Measurements from ENCODE around the gene C9orf78.

C9orf78 gene

DNA sequence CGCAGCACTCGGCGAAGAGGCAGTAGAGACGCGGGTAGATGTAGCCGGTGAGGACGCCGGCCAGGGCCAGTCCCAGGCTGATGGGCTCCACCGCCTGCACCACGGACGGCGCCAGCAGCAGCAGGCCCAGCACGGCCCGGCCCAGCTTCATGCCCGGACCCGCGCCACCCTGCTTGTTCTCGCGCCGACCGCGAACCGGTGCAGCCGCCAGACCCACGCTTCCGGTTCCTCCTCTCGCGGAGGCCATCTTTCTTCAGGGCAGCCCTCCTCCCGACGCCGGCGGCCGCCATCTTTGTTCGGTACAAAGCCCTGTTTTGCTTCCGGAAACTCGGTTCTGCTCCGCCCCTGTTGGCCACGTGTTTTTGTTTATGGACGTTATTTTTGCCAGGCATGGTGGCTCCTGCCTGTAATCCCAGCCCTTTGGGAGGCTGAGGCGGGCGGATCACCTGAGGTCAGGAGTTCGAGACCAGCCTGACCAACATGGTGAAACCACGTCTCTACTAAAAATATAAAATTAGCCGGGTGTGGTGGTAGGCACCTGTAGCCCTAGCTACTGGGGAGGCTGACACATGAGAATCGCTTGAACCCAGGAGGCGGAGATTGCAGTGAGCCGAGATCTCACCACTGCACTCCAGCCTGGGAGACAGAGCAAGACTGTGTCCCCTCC lies 11.0 kb downstream of the C9orf78 start, which contains the start of gene TOR1A:
TSS of gene TOR1A (minus strand) at position 202 of the 667 bp plus-strand sequence. CDS start at position 151, 51 bp downstream.
- H3K9ac ChIP-seq (ENCODE audit: low read length): peak within 1 kb of the TSS; percentile 90
- H3K4me1 ChIP-seq (ENCODE audit: low read length): no peaks in the 10 kb centered on the region
- H3K79me2 ChIP-seq (ENCODE audit: low read length): peaks cover 18% of the 10 kb centered on the region
- no peaks in the 10 kb centered on the region for H4K20me1 ChIP-seq (ENCODE audit: insufficient read depth, low read length)
- peak within 1 kb of the TSS; percentile 86 for H2AFZ ChIP-seq (ENCODE audit: low read length)
- no peaks in the 10 kb centered on the region for H3K9me3 ChIP-seq (replicated peaks; ENCODE audit: insufficient read depth, low read length)
- H3K4me2 ChIP-seq (ENCODE audit: low read depth, low read length): peak within 1 kb of the TSS; percentile 85
- no peak for TF ChIP-seq EZH2phosphoT487 (IDR thresholded peaks at IDR 0.05; ENCODE audit: low read length)
- TF ChIP-seq, protein P1, sequence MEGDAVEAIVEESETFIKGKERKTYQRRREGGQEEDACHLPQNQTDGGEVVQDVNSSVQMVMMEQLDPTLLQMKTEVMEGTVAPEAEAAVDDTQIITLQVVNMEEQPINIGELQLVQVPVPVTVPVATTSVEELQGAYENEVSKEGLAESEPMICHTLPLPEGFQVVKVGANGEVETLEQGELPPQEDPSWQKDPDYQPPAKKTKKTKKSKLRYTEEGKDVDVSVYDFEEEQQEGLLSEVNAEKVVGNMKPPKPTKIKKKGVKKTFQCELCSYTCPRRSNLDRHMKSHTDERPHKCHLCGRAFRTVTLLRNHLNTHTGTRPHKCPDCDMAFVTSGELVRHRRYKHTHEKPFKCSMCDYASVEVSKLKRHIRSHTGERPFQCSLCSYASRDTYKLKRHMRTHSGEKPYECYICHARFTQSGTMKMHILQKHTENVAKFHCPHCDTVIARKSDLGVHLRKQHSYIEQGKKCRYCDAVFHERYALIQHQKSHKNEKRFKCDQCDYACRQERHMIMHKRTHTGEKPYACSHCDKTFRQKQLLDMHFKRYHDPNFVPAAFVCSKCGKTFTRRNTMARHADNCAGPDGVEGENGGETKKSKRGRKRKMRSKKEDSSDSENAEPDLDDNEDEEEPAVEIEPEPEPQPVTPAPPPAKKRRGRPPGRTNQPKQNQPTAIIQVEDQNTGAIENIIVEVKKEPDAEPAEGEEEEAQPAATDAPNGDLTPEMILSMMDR (IDR thresholded peaks at IDR 0.05; ENCODE audit: low read length): no peak
- no peak within 1 kb of the TSS for H3K27ac ChIP-seq (ENCODE audit: low read length)
- H3K9me2 ChIP-seq (replicated peaks; ENCODE audit: insufficient read depth, low read length): no peaks in the 10 kb centered on the region
- H3K36me3 ChIP-seq (replicated peaks; ENCODE audit: insufficient read depth, low read length): 0 out of 2 replicates have a peak, but pooled peaks cover 2% of the 10 kb centered on the region
- peak; percentile 92 for DNase-seq
- peak within 1 kb of the TSS; percentile 96 for H3K4me3 ChIP-seq (ENCODE audit: low read length)
- H3K27me3 ChIP-seq (replicated peaks; ENCODE audit: insufficient read depth, low read length): no peaks in the 10 kb centered on the region
- H3F3A ChIP-seq (ENCODE audit: insufficient read depth, low read length): 0 out of 2 replicates have a peak, but pooled peaks cover 6% of the 10 kb centered on the region

GRCh38 chr9:129823542-129823934 lies 11.5 kb downstream of the C9orf78 start:
- no peaks in the 10 kb centered on the region for H3K4me1 ChIP-seq (ENCODE audit: low read length)
- TF ChIP-seq, protein P1 (IDR thresholded peaks at IDR 0.05; ENCODE audit: low read length): no peak
- TF ChIP-seq EZH2phosphoT487 (IDR thresholded peaks at IDR 0.05; ENCODE audit: low read length) (no peak), EZH2 (optimal IDR thresholded peaks at IDR 0.05; ENCODE audit: low read depth, low read length) (no peak)

DNA sequence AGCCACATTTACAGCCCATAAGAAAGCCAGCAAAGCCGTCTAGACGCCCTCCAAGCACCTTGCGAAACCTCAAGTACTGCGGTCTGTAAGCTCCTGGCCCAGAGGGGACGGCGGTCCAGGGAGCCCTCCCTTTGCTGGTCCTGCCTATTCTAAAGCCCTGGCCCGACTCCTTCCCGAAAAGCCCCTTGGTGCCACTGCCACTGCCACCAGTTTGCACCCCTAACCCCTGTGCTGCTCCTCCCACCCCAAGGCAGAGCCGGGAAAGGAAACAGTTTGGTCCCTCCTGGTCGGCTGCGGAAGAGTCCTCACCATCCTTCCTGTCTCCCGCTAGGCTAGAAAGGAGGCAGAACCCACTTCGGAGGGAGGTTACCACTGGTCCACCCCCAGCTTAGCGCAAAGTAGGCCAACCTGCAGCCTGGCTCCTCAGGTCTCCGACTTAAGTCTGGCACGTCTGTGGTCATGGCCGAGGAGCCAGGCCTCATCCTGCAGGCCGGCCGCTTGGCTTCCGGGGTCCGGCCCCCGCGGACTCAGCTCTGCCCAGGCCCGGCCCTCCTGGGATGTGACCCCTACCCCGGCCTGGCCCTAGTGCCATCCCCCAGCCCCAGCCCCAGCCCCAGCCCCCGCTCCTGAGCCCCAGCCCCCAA lies 12.1 kb downstream of the C9orf78 start:
- Histone ChIP-seq H3F3A (ENCODE audit: insufficient read depth, low read length) (0 out of 2 replicates have a peak, but pooled peaks cover 6% of the 10 kb centered on the region), H3K27me3 (replicated peaks; ENCODE audit: insufficient read depth, low read length) (no peaks in the 10 kb centered on the region), H3K9me3 (replicated peaks; ENCODE audit: insufficient read depth, low read length) (no peaks in the 10 kb centered on the region), H3K36me3 (replicated peaks; ENCODE audit: insufficient read depth, low read length) (0 out of 2 replicates have a peak, but pooled peaks cover 2% of the 10 kb centered on the region), H3K4me2 (ENCODE audit: low read depth, low read length) (peak overlapping the region; percentile 85), H3K9ac (ENCODE audit: low read length) (peak overlapping the region; percentile 46; the same call in 1 of the 2 replicates), H3K4me1 (ENCODE audit: low read length) (no peaks in the 10 kb centered on the region), H3K27ac (ENCODE audit: low read length) (no peak overlapping the region), H3K79me2 (ENCODE audit: low read length) (peaks cover 18% of the 10 kb centered on the region), H4K20me1 (ENCODE audit: insufficient read depth, low read length) (no peaks in the 10 kb centered on the region), H2AFZ (ENCODE audit: low read length) (no peak overlapping the region), H3K9me2 (replicated peaks; ENCODE audit: insufficient read depth, low read length) (no peaks in the 10 kb centered on the region), H3K4me3 (ENCODE audit: low read length) (peak overlapping the region; percentile 67)
- DNase-seq: no peak
- no peak for TF ChIP-seq EZH2 (optimal IDR thresholded peaks at IDR 0.05; ENCODE audit: low read depth, low read length)
- no peak for TF ChIP-seq EZH2phosphoT487 (IDR thresholded peaks at IDR 0.05; ENCODE audit: low read length)
- TF ChIP-seq, protein P1 (IDR thresholded peaks at IDR 0.05; ENCODE audit: low read length): no peak

More at GRCh38 chr9:129823542-129823934, 11.5 kb downstream of the C9orf78 start:
- H3K4me3 ChIP-seq (ENCODE audit: low read length): peak overlapping the region; percentile 96
- 0 out of 2 replicates have a peak, but pooled peaks cover 2% of the 10 kb centered on the region for H3K36me3 ChIP-seq (replicated peaks; ENCODE audit: insufficient read depth, low read length)
- H3K9me2 ChIP-seq (replicated peaks; ENCODE audit: insufficient read depth, low read length): no peaks in the 10 kb centered on the region
- no peaks in the 10 kb centered on the region for H3K27me3 ChIP-seq (replicated peaks; ENCODE audit: insufficient read depth, low read length)
- no peaks in the 10 kb centered on the region for H3K9me3 ChIP-seq (replicated peaks; ENCODE audit: insufficient read depth, low read length)
- no peaks in the 10 kb centered on the region for H4K20me1 ChIP-seq (ENCODE audit: insufficient read depth, low read length)
- peak overlapping the region; percentile 90 for H3K9ac ChIP-seq (ENCODE audit: low read length)
- no peak overlapping the region for H3K27ac ChIP-seq (ENCODE audit: low read length)
- peaks cover 18% of the 10 kb centered on the region for H3K79me2 ChIP-seq (ENCODE audit: low read length)
- no peak for DNase-seq
- H2AFZ ChIP-seq (ENCODE audit: low read length): peak overlapping the region; percentile 86
- 0 out of 2 replicates have a peak, but pooled peaks cover 6% of the 10 kb centered on the region for H3F3A ChIP-seq (ENCODE audit: insufficient read depth, low read length)
- H3K4me2 ChIP-seq (ENCODE audit: low read depth, low read length): peak overlapping the region; percentile 52; the same call in 1 of the 2 replicates

Measured in MM.1S (cell line).